ENCODE data around the gene EEF1A1.
A peak's percentile ranks its signal among the peaks of the same experiment; 100 is the strongest.
"Not testable (repeated sequence)": the region's sequence is repeated elsewhere in the genome, so short reads cannot be mapped to it uniquely, and the experiment has no call there.

Gene EEF1A1

DNA sequence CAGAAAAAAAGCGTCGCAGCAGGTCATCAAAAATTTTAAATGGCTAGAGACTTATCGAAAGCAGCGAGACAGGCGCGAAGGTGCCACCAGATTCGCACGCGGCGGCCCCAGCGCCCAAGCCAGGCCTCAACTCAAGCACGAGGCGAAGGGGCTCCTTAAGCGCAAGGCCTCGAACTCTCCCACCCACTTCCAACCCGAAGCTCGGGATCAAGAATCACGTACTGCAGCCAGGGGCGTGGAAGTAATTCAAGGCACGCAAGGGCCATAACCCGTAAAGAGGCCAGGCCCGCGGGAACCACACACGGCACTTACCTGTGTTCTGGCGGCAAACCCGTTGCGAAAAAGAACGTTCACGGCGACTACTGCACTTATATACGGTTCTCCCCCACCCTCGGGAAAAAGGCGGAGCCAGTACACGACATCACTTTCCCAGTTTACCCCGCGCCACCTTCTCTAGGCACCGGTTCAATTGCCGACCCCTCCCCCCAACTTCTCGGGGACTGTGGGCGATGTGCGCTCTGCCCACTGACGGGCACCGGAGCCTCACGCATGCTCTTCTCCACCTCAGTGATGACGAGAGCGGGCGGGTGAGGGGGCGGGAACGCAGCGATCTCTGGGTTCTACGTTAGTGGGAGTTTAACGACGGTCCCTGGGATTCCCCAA is at the start of gene EEF1A1:
Gene EEF1A1 (minus strand): TSS at position 345 of the 663 bp plus-strand sequence. CDS start 1,006 bp downstream, outside the sequence.
- DNase-seq: peak; percentile 99

DNA sequence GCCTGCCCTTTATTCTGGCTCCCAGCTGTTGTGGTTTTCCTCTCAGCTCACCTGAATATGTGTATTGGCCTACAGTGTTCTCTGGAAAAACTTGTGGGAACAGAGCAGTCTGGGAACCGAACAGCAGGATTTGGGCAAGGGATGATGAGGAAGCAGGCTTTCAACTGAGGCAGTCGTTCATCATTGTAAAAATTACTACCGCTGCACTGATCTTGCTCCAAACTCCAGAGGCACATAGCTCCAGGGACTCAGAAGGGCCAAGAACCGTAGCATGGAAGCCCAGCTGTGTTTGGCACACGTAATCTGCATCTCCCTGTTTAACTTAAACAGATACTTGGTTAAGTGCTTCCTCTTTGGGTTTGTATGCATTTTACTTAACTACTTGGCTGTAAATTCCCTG is 48.3 kb upstream of the EEF1A1 start:
- DNase-seq: no peak

DNA sequence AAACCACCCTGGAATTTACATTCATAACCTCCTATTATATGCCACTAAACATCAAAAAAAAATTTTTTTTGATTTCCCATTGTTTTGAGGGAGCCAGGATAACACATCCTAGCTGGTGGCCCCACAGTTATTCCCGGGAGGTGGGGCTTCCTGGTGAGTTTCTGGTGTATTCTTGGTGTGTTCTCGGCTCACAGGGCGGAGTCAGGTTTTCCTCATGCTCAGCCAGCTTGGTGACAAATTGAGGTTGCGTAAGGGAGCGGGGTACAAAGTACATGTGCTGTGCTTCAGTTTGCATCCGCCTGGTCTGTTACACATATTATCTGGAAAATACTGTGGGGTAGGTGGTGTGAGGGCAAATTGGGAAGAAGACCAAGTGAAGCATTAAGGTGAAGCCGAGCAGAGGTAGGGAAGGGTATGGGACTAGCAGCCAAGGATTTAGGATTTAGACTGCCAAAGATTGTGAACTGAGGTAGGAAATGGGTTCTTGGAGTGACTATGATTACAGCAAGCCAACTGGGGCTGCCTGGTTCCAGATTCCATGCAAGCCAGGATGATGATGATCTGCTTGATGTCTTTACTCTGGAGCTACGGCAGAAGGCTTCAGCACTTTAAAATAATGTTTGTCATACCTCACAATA is 46.2 kb upstream of the EEF1A1 start:
- no peak for DNase-seq

DNA sequence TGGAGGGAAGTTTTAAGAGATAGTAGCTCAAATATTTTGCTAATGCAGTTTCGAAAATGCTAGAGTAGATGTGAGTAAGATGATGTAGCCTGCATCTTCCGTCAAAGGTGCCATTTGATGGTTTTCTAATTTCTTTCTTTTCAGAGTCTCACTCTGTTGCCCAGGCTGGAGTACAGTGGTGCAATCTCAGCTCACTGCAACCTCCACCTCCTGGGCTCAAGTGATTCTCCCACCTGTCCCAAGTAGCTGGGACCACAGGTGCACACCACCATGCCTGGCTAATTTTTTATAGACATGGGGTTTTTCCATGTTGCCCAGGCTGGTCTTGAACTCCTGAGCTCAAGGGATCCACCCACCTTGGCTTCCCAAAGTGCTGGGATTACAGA is 45.6 kb upstream of the EEF1A1 start:
- not testable (repeated sequence) for DNase-seq

DNA sequence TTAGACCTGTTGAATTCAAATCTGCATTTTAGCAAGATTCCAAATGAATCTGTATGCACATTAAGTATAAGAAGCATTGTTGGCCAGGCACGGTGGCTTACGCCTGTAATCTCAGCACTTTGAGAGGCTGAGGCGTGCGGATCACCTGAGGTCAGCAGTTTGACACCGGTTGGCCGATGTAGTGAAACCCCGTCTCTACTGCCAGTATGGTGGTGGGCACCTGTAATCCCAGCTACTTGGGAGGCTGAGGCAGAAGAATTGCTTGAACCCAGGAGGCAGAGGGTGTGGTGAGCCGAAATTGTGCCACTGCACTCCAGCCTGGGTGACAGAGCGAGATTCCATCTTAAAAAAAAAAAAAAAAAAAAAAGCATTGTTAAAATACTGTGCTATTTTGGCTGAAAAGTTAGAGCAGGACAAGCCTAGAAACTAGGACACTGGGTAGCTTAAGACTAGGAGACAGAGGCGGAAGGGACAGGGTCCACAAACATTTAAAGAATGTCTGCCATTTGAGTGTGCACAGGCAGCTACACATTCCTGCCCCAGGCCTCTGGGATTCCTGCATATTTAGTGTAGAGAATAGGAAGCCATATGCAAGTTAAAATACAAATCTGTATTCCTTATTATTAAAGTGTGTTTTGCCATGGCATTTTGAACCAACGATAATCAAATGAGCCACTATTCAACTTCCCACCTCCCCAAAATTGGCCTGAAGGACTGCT is 45.1 kb upstream of the EEF1A1 start:
- DNase-seq: no peak

DNA sequence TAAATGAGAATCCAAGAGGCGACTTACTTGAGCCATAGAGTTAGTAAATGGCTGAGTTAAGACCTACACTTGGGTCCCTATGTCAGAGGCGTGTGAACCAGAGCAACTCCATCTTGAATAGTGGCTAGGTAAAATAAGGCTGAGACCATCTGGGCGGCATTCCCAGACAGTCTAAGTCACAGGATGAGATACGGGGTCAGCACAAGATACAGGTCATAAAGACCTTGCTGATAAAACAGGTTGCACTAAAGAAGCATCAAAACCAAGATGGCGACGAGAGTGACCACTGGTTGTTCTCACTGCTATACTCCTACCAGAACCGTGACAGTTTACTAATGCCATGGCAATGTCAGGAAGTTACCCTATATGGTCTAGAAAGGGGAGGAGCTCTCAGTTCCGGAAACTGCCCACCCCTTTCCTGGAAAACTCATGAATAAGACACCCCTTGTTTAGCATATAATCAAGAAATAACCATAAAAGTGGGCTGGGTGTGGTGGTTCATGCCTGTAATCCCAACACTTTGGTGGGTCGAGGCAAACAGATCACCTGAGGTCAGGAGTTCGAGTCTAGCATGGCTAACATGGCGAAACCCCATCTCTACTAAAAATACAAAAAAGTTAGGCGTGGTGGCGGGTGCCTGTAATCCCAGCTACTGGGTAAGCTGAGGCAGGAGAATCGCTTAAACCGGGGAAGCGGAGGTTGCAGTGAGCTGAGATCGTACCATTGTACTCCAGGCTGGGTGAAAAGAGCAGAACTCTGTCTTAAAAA is 43.9 kb upstream of the EEF1A1 start:
- DNase-seq: no peak

DNA sequence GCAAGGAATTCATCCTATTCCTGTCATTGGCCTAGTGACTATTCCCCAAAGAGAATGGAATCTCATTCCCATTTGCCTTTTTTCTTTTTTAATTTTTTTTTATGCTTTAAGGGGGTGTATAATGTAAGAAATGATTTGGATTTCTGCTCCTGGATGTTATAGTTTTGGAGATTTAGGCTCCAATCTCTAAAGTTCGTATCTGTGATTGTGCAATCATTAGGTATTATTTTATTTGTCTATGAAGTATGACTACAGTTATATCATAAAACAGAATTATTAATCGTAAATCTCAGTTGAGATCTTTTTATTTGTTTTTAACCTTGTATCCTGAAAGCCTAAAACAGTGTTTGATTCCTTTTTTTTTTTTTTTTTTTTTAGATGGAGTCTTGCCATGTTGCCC is 41.7 kb upstream of the EEF1A1 start:
- no peak for DNase-seq

DNA sequence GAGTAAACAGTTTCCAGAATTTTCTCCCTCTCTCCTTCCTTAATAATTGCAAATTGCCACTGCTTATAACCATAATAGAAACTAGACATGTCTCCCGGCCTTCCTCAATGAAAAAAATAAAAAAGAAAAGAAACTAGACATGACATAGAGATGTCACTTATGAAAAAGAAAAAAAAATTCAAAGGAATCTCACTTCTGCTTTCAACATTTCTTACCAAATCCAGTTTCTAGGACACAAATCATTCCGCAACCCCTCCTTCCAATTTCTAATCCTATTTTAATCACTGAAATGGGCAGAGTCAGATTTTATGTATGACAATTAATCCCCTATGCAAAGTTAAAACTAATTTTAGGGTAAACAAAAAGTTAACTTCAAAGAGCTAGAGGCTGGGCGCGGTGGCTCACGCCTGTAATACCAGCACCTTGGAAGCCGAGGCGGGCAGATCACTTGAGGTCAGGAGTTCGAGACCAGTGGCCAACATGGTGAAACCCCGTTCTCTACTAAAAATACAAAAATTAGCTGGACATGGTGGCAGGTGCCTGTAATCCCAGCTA is 40.1 kb upstream of the EEF1A1 start:
- no peak for DNase-seq

DNA sequence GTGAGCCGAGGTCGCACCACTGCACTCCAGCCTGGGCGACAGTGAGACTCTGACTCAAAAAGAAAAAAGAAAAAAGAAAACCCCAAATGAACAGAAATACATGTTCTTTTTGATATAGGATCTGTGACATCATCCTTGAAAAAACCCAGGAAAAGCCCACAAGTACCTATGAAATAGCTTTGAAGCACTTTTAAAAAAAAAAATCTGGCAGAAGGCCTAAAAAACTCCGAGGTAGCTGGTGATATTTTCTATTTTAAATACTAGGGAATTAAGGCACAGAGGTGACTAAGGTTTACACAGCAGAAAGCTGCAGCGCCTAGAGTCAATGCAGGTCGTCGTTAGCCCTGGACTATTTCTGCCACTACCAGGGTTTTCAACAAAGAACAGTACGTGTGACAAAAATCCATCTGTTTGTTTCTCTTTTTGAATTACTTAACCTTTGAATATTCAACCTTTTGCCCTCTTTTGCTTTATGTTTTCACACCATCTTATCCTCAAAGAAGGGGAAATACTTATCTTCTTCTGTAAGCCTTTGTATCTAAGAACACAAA is 39.4 kb upstream of the EEF1A1 start:
- DNase-seq: no peak

DNA sequence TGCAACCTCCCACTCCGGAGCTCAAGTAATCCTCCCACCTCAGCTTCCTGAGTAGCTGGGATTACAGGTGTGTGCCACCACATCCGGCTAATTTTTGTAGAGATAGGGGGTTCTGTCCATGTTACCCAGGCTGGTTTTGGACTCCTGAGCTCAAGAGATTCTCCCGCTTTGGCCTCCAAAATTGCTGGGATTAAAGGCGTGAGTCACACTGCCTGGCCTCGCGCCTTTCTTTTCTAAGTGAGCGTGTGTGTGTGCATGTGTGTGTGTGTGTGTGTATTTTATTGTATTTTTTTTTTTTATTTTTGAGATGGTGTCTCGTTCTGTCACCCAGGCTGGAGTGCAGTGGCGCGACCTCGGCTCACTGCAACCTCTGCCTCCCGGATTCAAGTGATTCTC is 38.6 kb upstream of the EEF1A1 start:
- not testable (repeated sequence) for DNase-seq

DNA sequence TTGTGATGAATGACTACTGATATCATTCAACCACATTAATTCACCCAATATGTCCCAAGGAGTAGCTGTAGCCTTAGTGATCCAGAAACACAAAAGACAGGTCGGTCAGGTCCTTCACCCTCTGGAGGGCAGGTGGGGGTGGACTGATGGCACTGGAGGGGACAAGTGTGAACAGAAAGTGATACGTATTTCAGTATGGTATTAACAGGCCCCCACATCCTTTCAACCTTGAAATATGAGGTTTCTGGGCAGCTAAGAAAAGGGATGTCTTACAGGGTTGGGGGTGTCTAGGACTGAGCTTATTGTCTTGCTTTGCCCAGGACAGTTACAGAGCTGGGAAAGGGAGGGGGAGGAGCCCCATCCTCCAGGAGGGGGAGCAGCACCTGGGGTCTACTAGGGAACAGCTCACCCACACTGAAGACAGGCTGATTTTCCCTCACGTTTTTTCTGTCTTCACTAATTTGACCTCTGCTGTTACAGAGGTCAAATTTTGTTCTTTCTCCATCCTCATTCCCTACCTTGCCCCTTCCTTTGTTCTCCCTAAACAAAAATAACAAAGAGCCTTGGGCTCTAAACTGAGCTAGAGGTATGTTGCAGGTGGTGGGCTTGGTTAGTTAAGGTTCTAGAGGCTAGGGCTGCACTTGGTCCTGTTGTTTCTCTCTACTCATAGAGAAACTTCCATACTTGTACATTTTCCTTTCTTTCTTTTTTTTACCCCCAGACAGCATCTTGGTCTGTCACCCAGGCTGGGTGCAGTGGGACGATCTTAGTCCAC is 38.0 kb upstream of the EEF1A1 start:
- no peak for DNase-seq

DNA sequence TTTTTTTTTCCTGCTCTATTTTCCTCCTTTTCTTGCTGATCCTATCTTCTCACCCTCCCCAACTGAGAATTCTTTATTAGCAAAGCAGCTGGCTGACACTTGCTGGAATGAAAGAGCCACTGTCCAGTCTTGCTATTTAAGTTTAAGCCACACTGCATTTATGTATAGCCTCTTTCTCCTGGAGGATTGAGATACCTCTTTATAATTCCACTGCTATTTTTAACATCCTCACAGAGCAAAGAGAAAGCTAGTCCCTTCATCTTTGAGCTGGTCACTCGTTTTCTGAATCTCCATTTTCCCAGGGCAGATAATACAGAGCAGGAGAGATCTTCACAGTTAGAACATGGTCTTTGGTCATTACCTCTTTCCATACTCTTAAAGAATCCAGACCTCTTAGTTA is 36.0 kb upstream of the EEF1A1 start:
- no peak for DNase-seq

DNA sequence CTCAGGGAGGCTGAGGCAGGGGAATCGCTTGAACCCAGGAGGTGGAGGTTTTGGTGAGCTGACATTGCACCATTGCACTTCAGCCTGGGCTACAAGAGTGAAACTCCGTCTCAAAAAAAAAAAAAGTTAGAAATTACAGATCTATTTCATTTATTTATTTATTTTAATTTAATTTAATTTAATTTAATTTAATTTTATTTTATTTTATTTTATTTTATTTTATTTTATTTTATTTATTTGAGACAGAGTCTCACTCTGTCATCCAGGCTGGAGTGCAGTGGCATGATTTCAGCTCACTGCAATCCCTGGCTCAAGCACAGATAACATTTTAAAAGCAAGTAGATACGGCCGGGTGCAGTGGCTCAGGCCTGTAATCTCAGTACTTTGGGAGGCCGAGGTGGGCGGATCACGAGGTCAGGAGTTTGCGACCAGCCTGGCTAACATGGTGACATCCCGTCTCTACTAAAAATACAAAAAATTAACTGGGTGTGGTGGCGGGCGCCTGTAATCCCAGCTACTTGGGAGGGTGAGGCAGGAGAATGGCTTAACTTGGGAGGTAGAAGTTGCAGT is 34.6 kb upstream of the EEF1A1 start:
- DNase-seq: not testable (repeated sequence)

DNA sequence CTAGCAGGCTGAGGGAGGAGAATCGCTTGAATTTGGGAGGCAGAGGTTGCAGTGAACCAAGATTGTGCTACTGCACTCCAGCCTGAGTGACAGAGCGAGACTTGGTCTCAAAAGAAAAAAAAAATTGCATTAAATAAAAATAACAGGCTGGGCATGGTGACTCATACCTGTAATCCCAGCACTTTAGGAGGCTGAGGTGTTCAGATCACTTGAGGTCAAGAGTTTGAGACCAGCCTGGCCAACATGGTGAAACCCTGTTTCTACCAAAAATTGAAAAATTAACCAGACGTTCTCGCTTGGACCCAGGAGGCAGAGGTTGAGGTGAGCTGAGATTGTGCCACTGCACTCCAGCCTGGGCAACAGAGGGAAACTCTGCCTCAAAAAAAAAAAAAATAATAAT is 30.3 kb upstream of the EEF1A1 start:
- DNase-seq: not testable (repeated sequence)

DNA sequence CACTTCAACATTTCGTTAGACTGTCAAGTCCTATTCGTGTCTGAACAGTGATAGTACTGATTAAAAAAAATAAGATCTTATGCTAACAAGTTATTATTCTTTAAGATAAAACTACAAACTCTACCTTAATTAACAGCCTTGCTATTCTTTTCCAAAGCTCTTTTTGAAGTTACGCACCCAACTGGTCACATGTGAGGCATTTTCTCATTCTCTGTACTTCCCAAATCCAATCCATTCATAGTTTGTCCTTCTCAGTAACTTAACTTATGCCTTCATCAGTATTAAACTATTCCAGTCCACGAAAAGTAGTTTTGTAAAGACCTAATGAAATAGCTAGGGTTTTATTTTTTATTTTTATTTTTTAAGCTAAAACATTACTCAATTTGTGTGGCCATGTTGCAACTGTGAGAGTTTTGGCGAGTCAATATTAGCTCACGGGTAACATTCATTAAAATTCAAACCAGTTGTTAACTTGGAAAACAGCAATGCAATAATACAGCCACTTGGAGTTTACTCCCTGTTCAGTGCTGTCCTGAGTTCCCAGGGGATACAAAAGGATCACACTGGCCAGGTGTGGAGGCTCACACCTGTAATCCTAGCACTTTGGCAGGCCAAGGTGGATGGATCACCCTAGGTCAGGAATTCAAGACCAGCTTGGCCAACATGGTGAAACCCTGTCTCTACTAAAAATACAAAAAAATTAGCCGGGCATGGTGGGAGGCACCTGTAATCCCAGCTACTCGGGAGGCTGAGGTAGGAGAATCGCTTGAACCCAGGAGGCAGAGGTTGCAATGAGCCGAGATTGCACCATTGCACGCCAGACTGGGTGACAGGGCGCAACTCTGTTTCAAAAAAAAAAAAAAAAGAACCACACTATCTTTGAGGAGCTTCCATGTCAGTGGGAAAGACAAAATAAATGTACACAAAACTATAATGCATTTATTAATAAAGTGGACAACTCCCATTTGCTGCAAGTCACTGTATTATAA is 27.9 kb upstream of the EEF1A1 start:
- DNase-seq: no peak

DNA sequence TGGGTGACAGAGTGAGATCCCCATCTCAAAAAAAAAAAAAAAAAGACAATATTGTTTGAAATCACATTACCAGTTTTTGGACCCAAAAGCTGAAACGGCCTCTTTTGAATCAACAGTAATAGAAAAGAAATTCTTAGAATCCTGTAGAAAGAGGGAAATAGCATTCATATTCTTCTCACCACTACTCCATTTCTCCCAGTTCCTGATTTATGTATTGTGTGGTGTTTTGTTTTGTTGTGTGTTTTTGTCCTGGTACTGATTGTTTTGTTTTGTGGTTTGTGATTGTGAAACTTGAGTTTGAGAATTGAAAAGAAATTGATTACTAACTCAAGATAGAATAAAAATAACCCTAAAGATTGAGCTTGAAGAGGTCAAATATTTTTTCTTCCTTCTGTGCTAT is 26.2 kb upstream of the EEF1A1 start:
- no peak for DNase-seq

DNA sequence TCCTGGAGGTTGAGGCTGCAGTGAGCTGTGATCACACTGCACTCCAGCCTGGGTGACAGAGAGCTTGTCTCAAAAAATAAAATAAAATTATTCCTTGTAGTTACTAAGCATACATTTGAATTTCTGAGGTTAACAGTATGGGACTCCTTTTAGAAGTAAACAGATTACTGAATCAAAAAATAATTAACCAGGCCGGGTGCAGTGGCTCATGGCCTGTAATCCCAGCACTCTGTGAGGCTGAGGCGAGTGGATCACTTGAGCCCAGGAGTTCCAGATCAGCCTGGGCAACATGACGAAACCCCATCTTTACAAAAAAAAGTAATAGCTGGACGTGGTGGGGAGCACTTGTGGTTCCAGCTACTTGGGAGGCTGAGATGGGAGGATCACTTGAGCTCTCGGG is 22.1 kb upstream of the EEF1A1 start:
- DNase-seq: no peak

DNA sequence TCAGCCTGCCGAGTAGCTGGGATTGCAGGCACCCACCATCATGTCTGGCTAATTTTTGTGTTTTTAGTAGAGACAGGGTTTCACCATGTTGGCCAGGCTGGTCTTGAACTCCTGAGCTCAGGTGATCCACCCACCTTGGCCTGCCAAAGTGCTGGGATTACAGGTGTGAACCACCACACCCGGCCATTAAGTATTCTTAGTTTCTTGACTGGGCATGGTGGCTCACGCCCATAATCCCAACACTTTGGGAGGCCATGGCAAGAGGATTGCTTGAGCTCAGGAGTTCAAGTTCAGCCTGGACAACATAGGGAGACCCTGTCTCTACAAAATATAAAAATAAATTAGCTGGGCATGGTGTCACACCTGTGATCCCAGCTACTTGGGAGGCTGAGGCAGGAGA is 21.6 kb upstream of the EEF1A1 start:
- DNase-seq: not testable (repeated sequence)

DNA sequence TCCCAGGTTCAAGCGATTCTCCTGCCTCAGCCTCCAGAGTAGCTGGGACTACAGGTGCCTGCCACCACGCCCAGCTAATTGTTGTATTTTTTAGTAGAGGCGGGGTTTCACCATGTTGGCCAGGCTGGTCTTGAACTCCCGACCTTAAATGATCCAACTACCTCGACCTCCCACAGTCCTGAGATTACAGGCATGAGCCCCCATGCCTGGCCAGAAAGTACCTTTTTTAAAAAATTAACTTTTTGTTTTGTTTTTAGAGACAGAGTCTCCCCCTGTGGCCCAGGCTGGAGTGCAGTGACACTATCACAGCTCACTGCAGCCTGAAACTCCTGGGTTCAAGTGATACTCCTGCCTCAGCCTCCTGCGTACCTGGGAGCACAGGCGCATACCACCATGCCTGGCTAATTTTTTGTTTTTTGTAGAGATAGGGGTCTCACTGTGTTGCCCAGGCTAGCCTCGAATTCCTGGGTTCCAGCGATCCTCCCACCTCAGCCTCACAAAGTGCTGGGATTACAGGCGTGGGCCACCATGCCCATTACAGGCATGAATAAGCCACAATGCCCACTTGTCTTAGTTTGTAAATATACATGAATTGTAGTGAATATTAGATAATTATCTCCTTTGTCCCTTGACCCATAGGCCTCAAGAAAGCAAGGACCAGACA is 17.4 kb upstream of the EEF1A1 start:
- DNase-seq: no peak

DNA sequence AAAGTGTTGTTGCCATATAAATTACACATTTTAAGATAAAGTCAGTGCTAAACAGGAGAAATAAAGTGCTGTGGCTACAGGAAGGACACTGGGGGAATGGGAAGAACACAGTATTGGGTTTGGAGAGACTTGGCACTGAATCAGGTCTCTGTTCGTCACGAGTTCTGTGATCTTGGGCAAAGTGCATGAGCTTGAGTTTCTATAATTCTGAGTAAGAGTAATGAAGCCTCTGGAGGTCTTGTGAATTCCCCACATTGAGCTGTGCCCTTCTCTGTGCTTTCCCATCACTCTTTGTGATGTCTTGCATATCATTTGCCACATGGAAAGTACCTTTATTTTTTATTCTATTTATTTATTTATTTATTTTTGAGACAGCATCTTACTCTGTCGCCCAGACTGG is 16.8 kb upstream of the EEF1A1 start:
- no peak for DNase-seq
